Uterus (tissue), 2 donors: ENCODE measurements around the gene NTPCR.

Experiments used
- POLR2A ChIP-seq, 2 donors: fragments of 450-650 bp; IDR thresholded peaks; one replicate each; pipeline ENCODE4 v1.6.1; 2016; ENCODE audit warnings: antibody characterized with exemption in 2 of 2, mild to moderate bottlenecking in 1 of 2, moderate library complexity in 1 of 2
- TF ChIP-seq, protein P1 (sequence below), 4 experiments: fragments of 200-600 bp in 2 of 4; fragments of 450-650 bp in 2 of 4; sonication (generic) in 2 of 4; IDR thresholded peaks; one replicate each; pipeline ENCODE4 v1.5.1; 2016 to 2019; ENCODE audit warnings: antibody characterized with exemption in 4 of 4, mild to moderate bottlenecking in 2 of 4, moderate library complexity in 1 of 4

DNA sequence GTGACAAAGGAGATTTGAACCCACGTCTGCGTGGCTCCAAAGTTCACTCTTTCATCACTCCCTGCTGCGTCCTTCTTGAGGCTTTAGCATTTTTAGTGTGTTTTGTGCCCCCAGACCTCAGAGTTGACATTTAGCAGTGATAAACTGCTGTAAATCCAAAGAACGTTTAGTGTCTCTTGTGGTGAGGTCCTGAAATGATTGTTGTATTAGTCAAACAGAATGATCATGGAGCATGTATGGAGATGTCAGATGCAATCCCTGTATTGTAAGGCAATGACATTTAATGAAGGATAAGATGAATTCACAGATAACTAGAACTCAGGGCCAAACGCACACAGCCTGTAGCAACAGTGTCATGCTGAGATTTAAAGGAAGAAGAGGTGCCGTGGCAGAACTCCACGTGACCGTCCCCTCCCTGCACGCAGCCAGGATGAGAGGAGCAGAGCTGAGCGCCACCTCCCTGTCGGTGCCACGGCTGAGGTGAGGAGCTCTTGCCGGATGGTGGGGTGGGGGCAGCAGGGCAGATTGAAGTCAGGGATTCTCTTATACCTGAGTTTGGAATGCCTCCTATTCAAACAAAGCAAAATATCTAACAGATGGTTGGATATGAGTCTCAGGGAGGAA lies 30.1 kb downstream of the NTPCR start:
- TF ChIP-seq, protein P1, sequence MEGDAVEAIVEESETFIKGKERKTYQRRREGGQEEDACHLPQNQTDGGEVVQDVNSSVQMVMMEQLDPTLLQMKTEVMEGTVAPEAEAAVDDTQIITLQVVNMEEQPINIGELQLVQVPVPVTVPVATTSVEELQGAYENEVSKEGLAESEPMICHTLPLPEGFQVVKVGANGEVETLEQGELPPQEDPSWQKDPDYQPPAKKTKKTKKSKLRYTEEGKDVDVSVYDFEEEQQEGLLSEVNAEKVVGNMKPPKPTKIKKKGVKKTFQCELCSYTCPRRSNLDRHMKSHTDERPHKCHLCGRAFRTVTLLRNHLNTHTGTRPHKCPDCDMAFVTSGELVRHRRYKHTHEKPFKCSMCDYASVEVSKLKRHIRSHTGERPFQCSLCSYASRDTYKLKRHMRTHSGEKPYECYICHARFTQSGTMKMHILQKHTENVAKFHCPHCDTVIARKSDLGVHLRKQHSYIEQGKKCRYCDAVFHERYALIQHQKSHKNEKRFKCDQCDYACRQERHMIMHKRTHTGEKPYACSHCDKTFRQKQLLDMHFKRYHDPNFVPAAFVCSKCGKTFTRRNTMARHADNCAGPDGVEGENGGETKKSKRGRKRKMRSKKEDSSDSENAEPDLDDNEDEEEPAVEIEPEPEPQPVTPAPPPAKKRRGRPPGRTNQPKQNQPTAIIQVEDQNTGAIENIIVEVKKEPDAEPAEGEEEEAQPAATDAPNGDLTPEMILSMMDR (IDR thresholded peaks at IDR 0.05): no peak
- no peak for TF ChIP-seq POLR2A (IDR thresholded peaks at IDR 0.05)
